SK-N-MC (cell line): ENCODE results near the gene OR2W1.
A peak's percentile ranks its signal among the peaks of the same experiment; 100 is the strongest.

Experiments used
- DNase-seq: peaks from one replicate; pipeline ENCODE4 v3.0.0-alpha.2; 2011; ENCODE audit warnings: low read depth, low spot score
- H3K27ac ChIP-seq: fragments of 200-600 bp; sonication (generic); 2 replicates; pipeline ENCODE4 v1.5.1; 2016; ENCODE audit warnings: mixed run types
- H3K36me3 ChIP-seq: fragments of 200-600 bp; sonication (generic); 2 replicates; pipeline ENCODE4 v1.6.1; 2017; ENCODE audit warnings: antibody characterized with exemption, low read length, mixed read lengths; ENCODE audit not compliant: insufficient read depth
- H3K4me3 ChIP-seq: fragments of 200-600 bp; sonication (generic); 2 replicates; pipeline ENCODE4 v1.5.1; 2016
- H3K9ac ChIP-seq: fragments of 200-600 bp; sonication (generic); 2 replicates; pipeline ENCODE4 v1.8.0; 2017; ENCODE audit warnings: mixed run types, mixed read lengths; ENCODE audit not compliant: insufficient read length
- H3K9me3 ChIP-seq: fragments of 200-600 bp; sonication (generic); 2 replicates; pipeline ENCODE4 v1.6.1; 2017; ENCODE audit warnings: low read depth, mild to moderate bottlenecking, antibody characterized with exemption, low read length, moderate library complexity, mixed read lengths
- EZH2 ChIP-seq: fragments of 200-600 bp; sonication (generic); IDR thresholded peaks from one replicate; pipeline ENCODE4 v1.6.1; 2017; ENCODE audit warnings: antibody characterized with exemption
- FOXP2 ChIP-seq: optimal IDR thresholded peaks from 2 replicates; pipeline ENCODE3; 2011; ENCODE audit warnings: mild to moderate bottlenecking, moderate library complexity; ENCODE audit not compliant: insufficient read depth; ENCODE audit errors: extremely low read length, control extremely low read depth
- POLR2AphosphoS5 ChIP-seq: IDR thresholded peaks from 2 replicates; pipeline ENCODE4 v1.6.1; 2012; ENCODE audit warnings: mild to moderate bottlenecking, low read depth, low read length, borderline replicate concordance

Gene OR2W1

GRCh38 chr6:29035951-29036350 is 9.0 kb downstream of the OR2W1 start:
- Histone ChIP-seq H3K27ac (no peak overlapping the region), H3K36me3 (no peaks in the 10 kb centered on the region), H3K9me3 (no peaks in the 10 kb centered on the region), H3K4me3 (no peak overlapping the region), H3K9ac (no peak overlapping the region)
- no peak for TF ChIP-seq FOXP2
- no peak for TF ChIP-seq EZH2
- no peak for TF ChIP-seq POLR2AphosphoS5
- no peak for DNase-seq

GRCh38 chr6:29028821-29029220 is 16.2 kb downstream of the OR2W1 start:
- Histone ChIP-seq H3K4me3 (no peak overlapping the region), H3K9me3 (no peaks in the 10 kb centered on the region), H3K27ac (no peak overlapping the region), H3K9ac (no peak overlapping the region), H3K36me3 (no peaks in the 10 kb centered on the region)
- no peak for TF ChIP-seq FOXP2
- TF ChIP-seq EZH2: no peak
- no peak for TF ChIP-seq POLR2AphosphoS5
- DNase-seq: no peak

- TF ChIP-seq POLR2AphosphoS5: no peak
- no peak for TF ChIP-seq EZH2
- TF ChIP-seq FOXP2: no peak
- H3K9ac ChIP-seq: no peak overlapping the region
- DNase-seq: no peak
- H3K36me3 ChIP-seq: no peaks in the 10 kb centered on the region
- H3K27ac ChIP-seq: no peak overlapping the region
- no peaks in the 10 kb centered on the region for H3K9me3 ChIP-seq
- H3K4me3 ChIP-seq: no peak overlapping the region
Measured at GRCh38 chr6:29025927-29026585, 18.9 kb downstream of the OR2W1 start.

- TF ChIP-seq FOXP2 (no peak), EZH2 (no peak)
- Histone ChIP-seq H3K9ac (no peak overlapping the region), H3K27ac (no peak overlapping the region), H3K9me3 (no peaks in the 10 kb centered on the region), H3K4me3 (no peak overlapping the region), H3K36me3 (no peaks in the 10 kb centered on the region)
- DNase-seq: no peak
Measured at GRCh38 chr6:29021434-29021833, 23.5 kb downstream of the OR2W1 start.

- no peaks in the 10 kb centered on the region for H3K36me3 ChIP-seq
- TF ChIP-seq POLR2AphosphoS5 (no peak), EZH2 (no peak), FOXP2 (no peak)
- no peak overlapping the region for H3K4me3 ChIP-seq
- H3K27ac ChIP-seq: no peak overlapping the region
- DNase-seq: no peak
- no peak overlapping the region for H3K9ac ChIP-seq
- no peaks in the 10 kb centered on the region for H3K9me3 ChIP-seq
Measured at GRCh38 chr6:29019629-29020028, 25.3 kb downstream of the OR2W1 start.

GRCh38 chr6:29017428-29017802 is 27.6 kb downstream of the OR2W1 start:
- DNase-seq: no peak
- no peak overlapping the region for H3K9ac ChIP-seq
- H3K4me3 ChIP-seq: peak overlapping the region; percentile 94; the same call in 1 of the 2 replicates

GRCh38 chr6:29016559-29017427 is 28.2 kb downstream of the OR2W1 start:
- H3K9me3 ChIP-seq: no peaks in the 10 kb centered on the region
- peak; percentile 61 for DNase-seq
- H3K36me3 ChIP-seq: no peaks in the 10 kb centered on the region
- H3K27ac ChIP-seq: no peak overlapping the region
- H3K9ac ChIP-seq: peak overlapping the region; percentile 32
- TF ChIP-seq POLR2AphosphoS5 (no peak), FOXP2 (no peak), EZH2 (no peak)
- H3K4me3 ChIP-seq: peak overlapping the region; percentile 94

More at GRCh38 chr6:29017428-29017802, 27.6 kb downstream of the OR2W1 start:
- Histone ChIP-seq H3K9me3 (no peaks in the 10 kb centered on the region), H3K36me3 (no peaks in the 10 kb centered on the region), H3K27ac (no peak overlapping the region)
- TF ChIP-seq POLR2AphosphoS5 (no peak), FOXP2 (no peak), EZH2 (no peak)

- Histone ChIP-seq H3K27ac (no peak overlapping the region), H3K4me3 (peak overlapping the region; percentile 38), H3K9me3 (no peaks in the 10 kb centered on the region)
Measured at GRCh38 chr6:29014729-29015608, 30.0 kb downstream of the OR2W1 start.

More at GRCh38 chr6:29014729-29015608, 30.0 kb downstream of the OR2W1 start:
- DNase-seq: no peak
- Histone ChIP-seq H3K9ac (no peak overlapping the region), H3K36me3 (no peaks in the 10 kb centered on the region)
- no peak for TF ChIP-seq POLR2AphosphoS5
- TF ChIP-seq EZH2: no peak
- no peak for TF ChIP-seq FOXP2
